Measurements from ENCODE around the gene BAIAP2. TPM values are rescaled to one million over a fixed set of nuclear protein-coding genes. Genes with fewer than 3 reads are reported as not detected.

BAIAP2 gene
- total and polyA plus RNA-seq, 2 donors (not counting 3 experiments of a cell fraction or from before 2014, with no cell fraction given): 12.3 to 18.6 TPM

GRCh38 chr17:81084680-81085419 is 49.9 kb downstream of the BAIAP2 start:
- intact Hi-C loops (cut with micrococcal nuclease): no loop called here
- no TSS peak for BruUV-seq (replicated peaks)
- DNase-seq (ENCODE audit: low read depth, low spot score): no peak

GRCh38 chr17:81085420-81085911 is 50.5 kb downstream of the BAIAP2 start:
- no peaks in the 10 kb centered on the region for H3K4me1 ChIP-seq (ENCODE audit: control insufficient read depth, extremely low read depth, insufficient read depth, low read length)
- H3K4me2 ChIP-seq (ENCODE audit: insufficient read depth, low read length): no peak overlapping the region
- H3K9me3 ChIP-seq (replicated peaks; ENCODE audit: control insufficient read depth, insufficient read depth, low read length): no peaks in the 10 kb centered on the region
- ChIA-PET POLR2A (no interaction called here), CTCF (interaction anchor here (1.0 to 1.7 kb wide), 2 partner anchors 12 to 62 kb away, joined by 3 to 11 read pairs; no protein-coding TSS in a partner anchor)
- no peak overlapping the region for H3K27ac ChIP-seq (ENCODE audit: insufficient read depth, low read depth, low read length)
- no peak overlapping the region for H3K4me3 ChIP-seq (replicated peaks in 1 of 3; ENCODE audit: insufficient read depth in 1 of 3, low read depth in 1 of 3, low read length in 3 of 3)
- intact Hi-C loops (cut with micrococcal nuclease) (no loop called here), dilution Hi-C loops (cut with MboI; ENCODE audit: extremely low pct_ligation_motif_present, low sequenced_read_pairs) (no loop called here)
- FAIRE-seq (no peak), DNase-seq (ENCODE audit: low read depth, low spot score) (no peak)
- H3K36me3 ChIP-seq (ENCODE audit: control insufficient read depth in 2 of 2, extremely low read depth in 1 of 2, insufficient read depth in 2 of 2, low read length in 2 of 2): no peaks in the 10 kb centered on the region
- H3K9ac ChIP-seq (replicated peaks; ENCODE audit: extremely low read depth, insufficient read depth, low read length): no peak overlapping the region
- no peaks in the 10 kb centered on the region for H3K79me2 ChIP-seq (ENCODE audit: control insufficient read depth, insufficient read depth, low read length)
- no peaks in the 10 kb centered on the region for H3K27me3 ChIP-seq (ENCODE audit: control insufficient read depth in 2 of 2, insufficient read depth in 2 of 2, low read length in 2 of 2)
- no TSS peak for BruUV-seq (replicated peaks)
- no peaks in the 10 kb centered on the region for H4K20me1 ChIP-seq (replicated peaks; ENCODE audit: control insufficient read depth, extremely low read depth, insufficient read depth, low read length)
- H2AFZ ChIP-seq (ENCODE audit: low read depth, low read length): no peak overlapping the region
- TF ChIP-seq MAX (IDR thresholded peaks at IDR 0.05; ENCODE audit: insufficient read depth, insufficient read length) (no peak), CTCF (IDR thresholded peaks at IDR 0.05; ENCODE audit: extremely low read depth in 1 of 2, insufficient read depth in 1 of 2, low read depth in 1 of 2, low read length in 2 of 2) (no peak), GATA2 (IDR thresholded peaks at IDR 0.05; ENCODE audit: insufficient read depth, insufficient read length, low read depth, low read length) (no peak), EZH2 (IDR thresholded peaks at IDR 0.05; ENCODE audit: borderline replicate concordance, low read depth, low read length, severe bottlenecking) (no peak), POLR2AphosphoS5 (IDR thresholded peaks at IDR 0.05; ENCODE audit: insufficient read depth, low read depth, low read length) (no peak), MYC (IDR thresholded peaks at IDR 0.05; ENCODE audit: low read depth, low read length) (no peak), FOS (IDR thresholded peaks at IDR 0.05; ENCODE audit: borderline replicate concordance, insufficient read depth, low read length) (no peak), POLR2A (IDR thresholded peaks at IDR 0.05; ENCODE audit: low read depth, low read length) (no peak), JUN (IDR thresholded peaks at IDR 0.05; ENCODE audit: borderline replicate concordance, insufficient read depth, insufficient read length, low read depth) (no peak)
- no peaks in the 10 kb centered on the region for H3K9me1 ChIP-seq (replicated peaks; ENCODE audit: control insufficient read depth, extremely low read depth, insufficient read depth, low read length)

More at GRCh38 chr17:81084680-81085419, 49.9 kb downstream of the BAIAP2 start:
- Histone ChIP-seq H3K4me1 (ENCODE audit: control insufficient read depth, extremely low read depth, insufficient read depth, low read length) (no peaks in the 10 kb centered on the region), H3K4me2 (ENCODE audit: insufficient read depth, low read length) (no peak overlapping the region), H3K27me3 (ENCODE audit: control insufficient read depth in 2 of 2, insufficient read depth in 2 of 2, low read length in 2 of 2) (no peaks in the 10 kb centered on the region), H3K9me1 (replicated peaks; ENCODE audit: control insufficient read depth, extremely low read depth, insufficient read depth, low read length) (no peaks in the 10 kb centered on the region), H3K9me3 (replicated peaks; ENCODE audit: control insufficient read depth, insufficient read depth, low read length) (no peaks in the 10 kb centered on the region), H2AFZ (ENCODE audit: low read depth, low read length) (no peak overlapping the region), H3K9ac (replicated peaks; ENCODE audit: extremely low read depth, insufficient read depth, low read length) (no peak overlapping the region), H3K27ac (ENCODE audit: insufficient read depth, low read depth, low read length) (no peak overlapping the region), H3K36me3 (ENCODE audit: control insufficient read depth in 2 of 2, extremely low read depth in 1 of 2, insufficient read depth in 2 of 2, low read length in 2 of 2) (no peaks in the 10 kb centered on the region), H3K79me2 (ENCODE audit: control insufficient read depth, insufficient read depth, low read length) (no peaks in the 10 kb centered on the region), H3K4me3 (replicated peaks in 1 of 3; ENCODE audit: insufficient read depth in 1 of 3, low read depth in 1 of 3, low read length in 3 of 3) (no peak overlapping the region), H4K20me1 (replicated peaks; ENCODE audit: control insufficient read depth, extremely low read depth, insufficient read depth, low read length) (no peaks in the 10 kb centered on the region)
- dilution Hi-C loops (cut with MboI; ENCODE audit: extremely low pct_ligation_motif_present, low sequenced_read_pairs): no loop called here
- POLR2A ChIA-PET: no interaction called here
- FAIRE-seq: no peak
- TF ChIP-seq EZH2 (IDR thresholded peaks at IDR 0.05; ENCODE audit: borderline replicate concordance, low read depth, low read length, severe bottlenecking): no peak
- TF ChIP-seq MYC (IDR thresholded peaks at IDR 0.05; ENCODE audit: low read depth, low read length): no peak
- TF ChIP-seq MAX (IDR thresholded peaks at IDR 0.05; ENCODE audit: insufficient read depth, insufficient read length): no peak
- no peak for TF ChIP-seq POLR2AphosphoS5 (IDR thresholded peaks at IDR 0.05; ENCODE audit: insufficient read depth, low read depth, low read length)
- CTCF ChIA-PET: interaction anchor here (1.7 kb wide), 1 partner anchor 13 kb away, joined by 11 read pairs; no protein-coding TSS in a partner anchor

Measured in endothelial cell of umbilical vein (primary cell).